ENCODE measurements around the gene ITPR2. TPM values are rescaled to one million over a fixed set of nuclear protein-coding genes. Genes with fewer than 3 reads are reported as not detected.

ITPR2 gene
- total RNA-seq, 1 experiment from 2014 or later, result 41.6 TPM

DNA sequence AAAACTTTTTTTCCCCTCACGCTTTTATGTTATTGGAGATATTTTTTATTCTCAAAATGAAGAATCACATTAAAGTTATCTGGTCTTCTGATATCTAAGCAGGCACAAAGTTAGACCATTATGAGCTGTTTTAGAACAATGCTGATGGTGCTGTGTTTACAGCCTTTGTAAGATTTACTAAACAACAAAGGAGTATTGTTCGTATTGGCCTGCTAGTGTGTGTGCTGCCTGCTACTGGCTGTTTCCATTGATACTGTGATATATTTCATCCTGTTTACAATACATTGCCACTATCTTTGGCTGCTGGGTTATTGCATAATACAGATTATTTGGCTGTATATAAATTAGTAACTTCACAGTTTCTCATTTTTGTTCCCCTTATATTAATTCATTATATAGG, 220.8 kb downstream of the ITPR2 start:
- Mint-ChIP-seq H3K4me1 (ENCODE audit: low read depth, unreplicated experiment) (peaks cover 14% of the 10 kb centered on the region), H3K4me3 (ENCODE audit: unreplicated experiment) (no peak overlapping the region), H3K9me3 (ENCODE audit: unreplicated experiment) (no peaks in the 10 kb centered on the region), H3K27ac (ENCODE audit: unreplicated experiment) (no peak overlapping the region), H3K27me3 (ENCODE audit: insufficient read depth, unreplicated experiment) (no peaks in the 10 kb centered on the region), H3K36me3 (ENCODE audit: insufficient read depth, unreplicated experiment) (no peaks in the 10 kb centered on the region)
- ChIA-PET POLR2A (interaction anchor here (0.6 kb wide), 1 partner anchor 345 kb away, joined by 3 read pairs; no protein-coding TSS in a partner anchor), CTCF (no interaction called here)
- Histone ChIP-seq H3K36me3 (ENCODE audit: control insufficient read depth, insufficient read depth, low read length) (no peaks in the 10 kb centered on the region), H3K4me3 (ENCODE audit: low read depth, low read length) (no peak overlapping the region), H3K4me1 (peaks cover 5% of the 10 kb centered on the region; the same call in 1 of the 2 replicates), H3K9me3 (no peaks in the 10 kb centered on the region), H3K27me3 (replicated peaks; ENCODE audit: control insufficient read depth, insufficient read depth, low read length) (no peaks in the 10 kb centered on the region)
- DNase-seq, result no peak
- no TSS peak for BruUV-seq (replicated peaks)
- TF ChIP-seq CTCF (IDR thresholded peaks at IDR 0.05; ENCODE audit: insufficient read depth in 1 of 2, low read depth in 1 of 2, low read length in 1 of 2, severe bottlenecking in 1 of 2, unreplicated experiment in 1 of 2), result no peak
- intact Hi-C loops (cut with micrococcal nuclease; ENCODE audit: unreplicated experiment), result no loop called here

DNA sequence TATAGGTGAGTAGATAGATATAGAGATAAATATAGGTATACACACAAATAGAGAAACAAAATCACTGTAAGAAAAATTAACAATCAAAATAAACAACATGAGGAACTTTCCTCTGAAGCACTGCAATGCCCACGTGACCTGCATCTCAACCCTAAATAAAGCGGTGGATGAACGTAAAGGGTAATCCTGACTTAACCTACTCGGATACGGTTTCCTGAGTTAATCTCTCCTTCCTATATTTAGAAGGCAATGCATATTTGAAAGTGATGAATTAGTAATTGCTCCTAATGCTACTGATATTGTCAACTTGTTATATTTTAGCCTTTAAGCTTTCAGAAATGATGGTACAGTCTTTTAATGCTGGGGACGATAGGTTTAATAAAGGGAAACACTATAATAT, 221.4 kb downstream of the ITPR2 start:
- Mint-ChIP-seq H3K27me3 (ENCODE audit: insufficient read depth, unreplicated experiment) (no peaks in the 10 kb centered on the region), H3K9me3 (ENCODE audit: unreplicated experiment) (no peaks in the 10 kb centered on the region), H3K36me3 (ENCODE audit: insufficient read depth, unreplicated experiment) (no peaks in the 10 kb centered on the region), H3K27ac (ENCODE audit: unreplicated experiment) (no peak overlapping the region), H3K4me1 (ENCODE audit: low read depth, unreplicated experiment) (peaks cover 9% of the 10 kb centered on the region), H3K4me3 (ENCODE audit: unreplicated experiment) (no peak overlapping the region)
- BruUV-seq (replicated peaks), result no TSS peak
- Histone ChIP-seq H3K36me3 (ENCODE audit: control insufficient read depth, insufficient read depth, low read length) (no peaks in the 10 kb centered on the region), H3K4me3 (ENCODE audit: low read depth, low read length) (no peak overlapping the region), H3K9me3 (no peaks in the 10 kb centered on the region), H3K27me3 (replicated peaks; ENCODE audit: control insufficient read depth, insufficient read depth, low read length) (no peaks in the 10 kb centered on the region), H3K4me1 (peaks cover 5% of the 10 kb centered on the region; the same call in 1 of the 2 replicates)
- ChIA-PET CTCF (no interaction called here), POLR2A (no interaction called here)
- DNase-seq, result no peak
- intact Hi-C loops (cut with micrococcal nuclease; ENCODE audit: unreplicated experiment), result no loop called here
- no peak for TF ChIP-seq CTCF (IDR thresholded peaks at IDR 0.05; ENCODE audit: insufficient read depth in 1 of 2, low read depth in 1 of 2, low read length in 1 of 2, severe bottlenecking in 1 of 2, unreplicated experiment in 1 of 2)

DNA sequence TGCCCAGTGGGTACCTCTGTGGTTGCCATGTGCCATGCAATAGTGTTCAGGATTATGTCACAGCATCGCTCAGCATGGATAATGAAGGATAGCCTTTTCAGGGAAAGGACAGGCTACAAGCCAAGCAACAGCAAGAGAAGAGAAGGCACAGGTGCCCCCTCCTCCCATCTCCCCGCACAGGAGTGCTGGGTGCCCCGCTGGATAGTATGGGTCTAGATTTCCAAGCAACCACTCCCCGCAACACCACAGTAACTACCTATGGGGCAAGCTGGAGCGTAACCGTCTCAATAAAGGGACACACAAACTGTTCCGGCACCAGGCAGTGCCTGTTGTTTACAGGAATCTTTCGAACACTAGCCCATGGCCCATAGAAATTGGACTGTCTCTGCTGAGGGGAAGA, 222.2 kb downstream of the ITPR2 start:
- no peak overlapping the region for H3K4me3 ChIP-seq (ENCODE audit: low read depth, low read length)
- Mint-ChIP-seq H3K4me1 (ENCODE audit: low read depth, unreplicated experiment) (peaks cover 9% of the 10 kb centered on the region), H3K4me3 (ENCODE audit: unreplicated experiment) (no peak overlapping the region), H3K27ac (ENCODE audit: unreplicated experiment) (no peak overlapping the region), H3K27me3 (ENCODE audit: insufficient read depth, unreplicated experiment) (no peaks in the 10 kb centered on the region), H3K36me3 (ENCODE audit: insufficient read depth, unreplicated experiment) (no peaks in the 10 kb centered on the region), H3K9me3 (ENCODE audit: unreplicated experiment) (no peaks in the 10 kb centered on the region)
- CTCF ChIA-PET, result no interaction called here
- no peak for TF ChIP-seq CTCF (IDR thresholded peaks at IDR 0.05; ENCODE audit: insufficient read depth in 1 of 2, low read depth in 1 of 2, low read length in 1 of 2, severe bottlenecking in 1 of 2, unreplicated experiment in 1 of 2)
- no peaks in the 10 kb centered on the region for H3K9me3 ChIP-seq
- peaks cover 5% of the 10 kb centered on the region; the same call in 1 of the 2 replicates for H3K4me1 ChIP-seq
- POLR2A ChIA-PET, result no interaction called here
- H3K36me3 ChIP-seq (ENCODE audit: control insufficient read depth, insufficient read depth, low read length), result no peaks in the 10 kb centered on the region
- H3K27me3 ChIP-seq (replicated peaks; ENCODE audit: control insufficient read depth, insufficient read depth, low read length), result no peaks in the 10 kb centered on the region
- intact Hi-C loops (cut with micrococcal nuclease; ENCODE audit: unreplicated experiment), result no loop called here
- no TSS peak for BruUV-seq (replicated peaks)
- no peak for DNase-seq

All from Caco-2 (cell line).